Testis (tissue), 3 donors: ENCODE measurements around the gene ZC3H12D. TPM values are rescaled to one million over a fixed set of nuclear protein-coding genes. Genes with fewer than 3 reads are reported as not detected.
A peak's percentile ranks its signal among the peaks of the same experiment; 100 is the strongest.

ENCODE experiments used
- DNase-seq: peaks from one replicate; pipeline ENCODE4 v3.0.0-alpha.2; 2019
- H3K27ac ChIP-seq, 2 donors: fragments of 200-600 bp; sonication (generic); one replicate each; pipeline ENCODE4 v1.5.1; 2019
- H3K27me3 ChIP-seq: fragments of 200-600 bp; sonication (generic); one replicate; pipeline ENCODE4 v1.5.1; 2019
- H3K36me3 ChIP-seq: fragments of 200-600 bp; sonication (generic); one replicate; pipeline ENCODE4 v1.5.1; 2017; ENCODE audit warnings: low read depth; ENCODE audit errors: missing control alignments
- H3K4me1 ChIP-seq: fragments of 200-600 bp; sonication (generic); one replicate; pipeline ENCODE4 v1.5.1; 2019
- H3K4me3 ChIP-seq, 2 donors: fragments of 200-600 bp; sonication (generic); one replicate each; pipeline ENCODE4 v1.5.1; 2017 to 2019
- H3K9me3 ChIP-seq: fragments of 200-600 bp; sonication (generic); one replicate; pipeline ENCODE4 v1.5.1; 2017
- POLR2A ChIP-seq: fragments of 450-650 bp; IDR thresholded peaks from one replicate; pipeline ENCODE4 v1.6.1; 2017; ENCODE audit warnings: antibody characterized with exemption, mild to moderate bottlenecking, moderate library complexity
- WGBS, 2 donors: methylation state at CpG; one replicate each; pipeline ENCODE4 v1.1.5; 2018; 5-methylcytosine and 5-hydroxymethylcytosine counted together
- intact Hi-C: fragments of 100-400 bp; cut with DNase I; formaldehyde crosslinking; loops from one replicate; pipeline ENCODE4 v1.15.1; 2023; ENCODE audit warnings: low total_unique reads
- polyA plus RNA-seq: library from polyadenylated mRNA; stranded (reverse); fragments of 350-450 nt; fragmentation: Illumina TruSeq; extraction: RNeasy Lipid Tissue Mini Kit (QIAGEN cat#74804); gene quantifications from one replicate; pipeline ENCODE4 v1.2.3, GENCODE V29; 2014; ENCODE audit warnings: low read depth, low replicate concordance; ENCODE audit not compliant: insufficient read depth
- total RNA-seq, 2 donors: library from RNA; depleted of rRNA; stranded (reverse); fragments of >200 nt; gene quantifications; one replicate each; pipeline ENCODE4 v1.2.3, GENCODE V29; 2016
- TF ChIP-seq, protein P1 (sequence below), 3 experiments: fragments of 450-650 bp in 2 of 3; fragments of 200-600 bp in 1 of 3; sonication (generic) in 1 of 3; IDR thresholded peaks; one replicate each; pipeline ENCODE4 v1.5.1; 2016 to 2019; ENCODE audit warnings: antibody characterized with exemption in 3 of 3, mild to moderate bottlenecking in 2 of 3, moderate library complexity in 1 of 3

ZC3H12D gene
- total and polyA plus RNA-seq, 3 donors from 2014 or later = 0.61 to 2.1 (median 1.4) TPM

DNA sequence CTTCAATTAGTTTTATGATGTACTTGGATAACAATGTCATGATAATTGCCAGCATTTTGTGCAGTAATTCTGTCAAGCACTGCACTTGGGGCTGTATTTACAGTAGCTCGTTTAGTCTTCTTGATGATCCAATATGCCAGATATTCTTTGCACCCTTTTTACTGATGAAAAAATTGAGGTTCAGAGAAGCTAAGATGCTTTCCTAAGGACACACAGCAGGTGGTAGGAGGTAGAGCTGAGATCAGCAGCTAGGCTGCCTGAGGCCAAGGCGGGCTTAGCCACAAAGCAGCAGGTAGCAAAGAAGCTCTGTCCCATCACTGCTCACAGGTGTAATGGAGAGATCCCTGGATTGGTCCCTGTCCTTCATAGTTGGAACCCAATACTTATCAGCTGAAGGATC lies 51.4 kb downstream of the ZC3H12D start:
- intact Hi-C loops = no loop called here
- DNase-seq = no peak
- TF ChIP-seq, protein P1, sequence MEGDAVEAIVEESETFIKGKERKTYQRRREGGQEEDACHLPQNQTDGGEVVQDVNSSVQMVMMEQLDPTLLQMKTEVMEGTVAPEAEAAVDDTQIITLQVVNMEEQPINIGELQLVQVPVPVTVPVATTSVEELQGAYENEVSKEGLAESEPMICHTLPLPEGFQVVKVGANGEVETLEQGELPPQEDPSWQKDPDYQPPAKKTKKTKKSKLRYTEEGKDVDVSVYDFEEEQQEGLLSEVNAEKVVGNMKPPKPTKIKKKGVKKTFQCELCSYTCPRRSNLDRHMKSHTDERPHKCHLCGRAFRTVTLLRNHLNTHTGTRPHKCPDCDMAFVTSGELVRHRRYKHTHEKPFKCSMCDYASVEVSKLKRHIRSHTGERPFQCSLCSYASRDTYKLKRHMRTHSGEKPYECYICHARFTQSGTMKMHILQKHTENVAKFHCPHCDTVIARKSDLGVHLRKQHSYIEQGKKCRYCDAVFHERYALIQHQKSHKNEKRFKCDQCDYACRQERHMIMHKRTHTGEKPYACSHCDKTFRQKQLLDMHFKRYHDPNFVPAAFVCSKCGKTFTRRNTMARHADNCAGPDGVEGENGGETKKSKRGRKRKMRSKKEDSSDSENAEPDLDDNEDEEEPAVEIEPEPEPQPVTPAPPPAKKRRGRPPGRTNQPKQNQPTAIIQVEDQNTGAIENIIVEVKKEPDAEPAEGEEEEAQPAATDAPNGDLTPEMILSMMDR (IDR thresholded peaks at IDR 0.05) = no peak
- no peak for TF ChIP-seq POLR2A

DNA sequence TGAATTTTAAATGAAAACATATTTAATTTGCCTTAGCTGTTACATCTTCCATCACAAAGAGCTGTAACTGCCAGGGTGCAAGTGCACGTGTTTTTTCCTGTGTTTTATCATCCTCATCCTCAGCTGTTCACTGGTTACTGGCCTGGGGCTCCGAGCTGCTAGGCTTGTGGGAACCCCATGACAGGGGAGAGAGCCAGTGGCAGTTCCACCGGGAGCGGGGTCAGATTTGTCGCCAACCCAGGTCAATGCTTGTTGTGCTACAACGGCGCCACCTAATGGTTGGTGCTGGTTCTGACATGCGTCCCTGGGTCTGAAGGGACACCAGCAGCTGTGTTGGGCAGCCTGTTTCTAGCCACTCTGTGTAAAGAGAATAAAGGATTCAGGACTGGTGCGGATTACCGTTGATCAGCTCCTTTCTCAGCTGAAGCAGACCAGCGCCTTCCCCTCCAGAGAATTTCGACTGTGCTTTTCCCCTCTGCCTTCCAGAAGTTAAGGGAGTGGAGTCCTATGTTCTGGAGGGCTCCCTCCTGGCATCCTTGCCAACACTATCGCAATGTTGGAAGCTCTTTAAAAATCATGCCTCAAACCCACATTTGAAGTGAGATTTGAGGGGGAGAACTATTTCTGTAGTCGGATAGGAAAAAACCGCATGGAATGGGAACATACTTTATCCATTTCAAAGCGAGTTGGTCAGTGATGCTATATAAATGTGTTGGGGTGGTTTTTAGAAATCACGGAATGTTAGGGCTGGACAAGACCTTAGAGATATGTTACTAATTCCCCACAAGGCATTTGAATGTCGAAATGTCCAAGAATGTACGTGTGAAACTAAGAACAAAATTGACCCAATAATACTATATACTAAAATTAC lies 52.7 kb downstream of the ZC3H12D start:
- 21 to 23% methylated on average over 17 to 19 of the region's 19 CpGs for WGBS, 2 donors

More for the DNA sequence above, 51.4 kb downstream of the ZC3H12D start:
- Histone ChIP-seq H3K36me3 (no peaks in the 10 kb centered on the region), H3K4me1 (no peaks in the 10 kb centered on the region), H3K4me3 (no peak overlapping the region), H3K27ac (no peak overlapping the region), H3K9me3 (no peaks in the 10 kb centered on the region), H3K27me3 (no peaks in the 10 kb centered on the region)
- WGBS, 2 donors = 79 to 89% methylated on average over 2 of the region's 2 CpGs

DNA sequence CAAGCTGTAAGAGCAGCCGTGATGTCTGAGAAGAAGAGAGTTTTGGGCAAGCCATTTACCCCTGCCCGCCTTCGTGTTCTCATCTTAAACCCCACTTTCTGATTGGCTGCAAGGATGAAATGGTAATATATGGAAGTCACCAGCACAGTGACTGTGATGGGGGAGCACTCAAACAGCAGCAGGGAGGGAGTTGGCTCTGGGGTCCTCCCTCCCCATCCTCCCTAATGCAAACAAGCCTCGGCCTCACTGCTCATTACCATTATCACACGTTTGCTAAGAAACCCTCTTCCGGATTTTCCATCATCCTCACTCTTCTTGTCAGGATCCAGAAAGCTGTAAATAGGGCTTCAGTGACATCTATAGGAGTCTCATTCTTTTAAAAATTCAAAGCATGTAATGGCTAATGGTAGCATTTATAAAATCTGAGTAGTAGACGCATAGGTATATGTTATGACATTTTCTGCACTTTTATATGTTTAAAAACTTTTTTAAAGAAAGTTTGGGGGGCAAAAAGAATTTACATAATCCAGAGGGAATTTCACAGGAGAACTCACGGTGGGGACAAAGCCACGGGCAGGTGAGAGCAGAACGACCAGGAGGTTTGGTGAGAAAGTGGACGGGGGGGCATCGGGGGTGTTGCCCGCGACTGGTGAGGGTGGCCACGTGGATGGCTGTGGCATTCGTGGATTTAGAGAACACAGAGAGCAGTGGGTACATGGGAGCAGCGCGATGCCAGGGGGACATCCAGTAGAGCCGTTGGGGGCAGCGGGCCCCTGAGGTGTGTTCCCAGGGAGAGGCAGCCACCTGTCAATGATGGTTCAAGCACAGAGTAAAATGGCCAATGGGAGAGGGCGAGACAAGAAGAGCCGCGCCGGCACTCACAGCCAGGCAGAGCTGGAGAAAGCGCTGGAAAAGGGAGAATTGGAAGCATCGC lies 55.1 kb downstream of the ZC3H12D start:
- TF ChIP-seq POLR2A = no peak
- TF ChIP-seq, protein P1 (IDR thresholded peaks at IDR 0.05) = no peak
- Histone ChIP-seq H3K27ac (no peak overlapping the region), H3K4me1 (no peaks in the 10 kb centered on the region), H3K27me3 (no peaks in the 10 kb centered on the region), H3K36me3 (no peaks in the 10 kb centered on the region), H3K4me3 (no peak overlapping the region), H3K9me3 (no peaks in the 10 kb centered on the region)
- intact Hi-C loops = loop anchor here (5.0 to 10.0 kb wide), 2 partner anchors 102 to 345 kb away; no protein-coding TSS in a partner anchor
- 64 to 71% methylated on average over 26 of the region's 26 CpGs for WGBS, 2 donors
- no peak for DNase-seq

More for the DNA sequence above, 52.7 kb downstream of the ZC3H12D start:
- Histone ChIP-seq H3K4me1 (no peaks in the 10 kb centered on the region), H3K9me3 (no peaks in the 10 kb centered on the region), H3K36me3 (no peaks in the 10 kb centered on the region), H3K27me3 (no peaks in the 10 kb centered on the region), H3K4me3 (no peak overlapping the region), H3K27ac (no peak overlapping the region)
- intact Hi-C loops = no loop called here
- DNase-seq = peak; percentile 96
- TF ChIP-seq, protein P1 (IDR thresholded peaks at IDR 0.05) = peak; percentile 77 to 93 (median 91)
- no peak for TF ChIP-seq POLR2A

DNA sequence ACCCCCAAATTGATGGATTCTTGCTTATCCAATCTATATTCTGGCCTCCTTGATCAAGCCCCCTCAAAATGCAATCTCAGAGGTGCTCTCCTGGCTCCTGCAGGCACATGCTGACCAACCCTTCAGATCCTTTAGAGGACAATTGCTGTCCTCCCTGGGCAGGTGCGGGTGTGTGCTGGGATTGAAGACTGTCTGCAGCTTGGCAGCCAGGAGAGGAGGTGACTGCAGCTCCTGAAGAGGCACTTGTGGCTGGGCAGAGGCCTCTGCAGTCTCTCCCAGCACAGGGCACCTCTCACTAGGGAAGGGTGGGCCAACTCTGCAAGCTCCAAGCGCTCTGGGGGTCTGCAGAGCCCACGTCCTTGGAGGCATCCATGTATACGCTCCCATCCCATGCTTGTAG lies 56.2 kb downstream of the ZC3H12D start:
- Histone ChIP-seq H3K9me3 (no peaks in the 10 kb centered on the region), H3K27ac (no peak overlapping the region), H3K4me3 (no peak overlapping the region), H3K36me3 (no peaks in the 10 kb centered on the region), H3K27me3 (no peaks in the 10 kb centered on the region), H3K4me1 (no peaks in the 10 kb centered on the region)
- intact Hi-C loops = loop anchor here (5.0 to 10.0 kb wide), 2 partner anchors 101 to 344 kb away; no protein-coding TSS in a partner anchor
- no peak for TF ChIP-seq POLR2A
- TF ChIP-seq, protein P1 (IDR thresholded peaks at IDR 0.05) = no peak
- no peak for DNase-seq
- 96 to 97% methylated on average over 4 of the region's 4 CpGs for WGBS, 2 donors
